WTC11 (cell line): ENCODE results near the gene UBAP1L. TPM values are rescaled to one million over a fixed set of nuclear protein-coding genes. Genes with fewer than 3 reads are reported as not detected.

Source experiments
- ATAC-seq: fragments of 200-7000 bp; cut with Tn5 transposase; 2 replicates; pipeline ENCODE4 v1.10.0; 2021; ENCODE audit warnings: mild to moderate bottlenecking, moderate library complexity
- CTCF ChIA-PET: fragments of 300-600 bp; sonication (Branson Sonifier 250); formaldehyde crosslinking; loops from one replicate; lab custom pipeline; 2021; ENCODE audit warnings: antibody characterized with exemption; lab: Charles Lee
- POLR2A ChIA-PET: fragments of 350-600 bp; sonication (Branson Sonifier 250); formaldehyde crosslinking; loops from one replicate; lab custom pipeline; 2021; ENCODE audit warnings: antibody characterized with exemption; lab: Charles Lee
- DNase-seq: peaks from one replicate; pipeline ENCODE4 v3.0.0; 2021; ENCODE audit warnings: low spot score
- H3K27ac Mint-ChIP-seq: 2 replicates; pipeline ENCODE4 v1.8.0; 2021; ENCODE audit warnings: mixed read lengths
- H3K27me3 Mint-ChIP-seq: 2 replicates; pipeline ENCODE4 v1.8.0; 2021; ENCODE audit warnings: low read depth, mild to moderate bottlenecking, moderate library complexity, mixed read lengths
- H3K36me3 Mint-ChIP-seq: 2 replicates; pipeline ENCODE4 v1.8.0; 2021; ENCODE audit warnings: mixed read lengths
- H3K4me1 Mint-ChIP-seq: 2 replicates; pipeline ENCODE4 v1.8.0; 2022; ENCODE audit warnings: mixed read lengths
- H3K4me3 Mint-ChIP-seq: 2 replicates; pipeline ENCODE4 v1.8.0; 2021; ENCODE audit warnings: mild to moderate bottlenecking, moderate library complexity, mixed read lengths
- H3K9me3 Mint-ChIP-seq: 2 replicates; pipeline ENCODE4 v1.8.0; 2021; ENCODE audit warnings: mixed read lengths
- AR ChIP-seq: fragments of 250-450 bp; sonication (Bioruptor Pico); IDR thresholded peaks from 2 replicates; pipeline ENCODE4 v1.9.0; 2021; ENCODE audit warnings: mild to moderate bottlenecking
- CREM ChIP-seq: sonication (generic); formaldehyde crosslinking; IDR thresholded peaks from 2 replicates; pipeline ENCODE4 v1.8.1; 2022; ENCODE audit warnings: mild to moderate bottlenecking, missing genetic modification reagents, moderate library complexity
- CTCF ChIP-seq: fragments of 200-600 bp; IDR thresholded peaks from 2 replicates; pipeline ENCODE4 v1.8.0; 2022; ENCODE audit warnings: antibody characterized with exemption
- E2F4 ChIP-seq: sonication (generic); formaldehyde crosslinking; IDR thresholded peaks from 2 replicates; pipeline ENCODE4 v1.8.1; 2022; ENCODE audit warnings: low read depth, mild to moderate bottlenecking, moderate library complexity, missing genetic modification reagents, borderline replicate concordance
- EMX1 ChIP-seq: fragments of 250-450 bp; sonication (Bioruptor Pico); IDR thresholded peaks from 2 replicates; pipeline ENCODE4 v1.8.0; 2021; ENCODE audit warnings: mild to moderate bottlenecking
- ERG ChIP-seq: fragments of 250-450 bp; sonication (Bioruptor Pico); IDR thresholded peaks from 2 replicates; pipeline ENCODE4 v1.8.0; 2021; ENCODE audit warnings: mild to moderate bottlenecking
- FOXK1 ChIP-seq: sonication (generic); formaldehyde crosslinking; IDR thresholded peaks from 2 replicates; pipeline ENCODE4 v1.8.0; 2022; ENCODE audit warnings: mild to moderate bottlenecking, moderate library complexity, missing genetic modification reagents
- GABPB1 ChIP-seq: sonication (generic); formaldehyde crosslinking; IDR thresholded peaks from 2 replicates; pipeline ENCODE4 v1.8.1; 2023; ENCODE audit warnings: mild to moderate bottlenecking, missing genetic modification reagents
- HMGA2 ChIP-seq: fragments of 250-450 bp; sonication (Bioruptor Pico); IDR thresholded peaks from 2 replicates; pipeline ENCODE4 v1.4.0; 2021; ENCODE audit warnings: mild to moderate bottlenecking, moderate library complexity
- MAX ChIP-seq: sonication (generic); formaldehyde crosslinking; IDR thresholded peaks from 2 replicates; pipeline ENCODE4 v1.8.0; 2022; ENCODE audit warnings: mild to moderate bottlenecking, missing genetic modification reagents
- NR2C2 ChIP-seq: sonication (generic); formaldehyde crosslinking; IDR thresholded peaks from 2 replicates; pipeline ENCODE4 v1.8.0; 2022; ENCODE audit warnings: mild to moderate bottlenecking, missing genetic modification reagents
- SMAD4 ChIP-seq: sonication (generic); formaldehyde crosslinking; IDR thresholded peaks from 2 replicates; pipeline ENCODE4 v1.8.0; 2022; ENCODE audit warnings: mild to moderate bottlenecking, missing genetic modification reagents
- TCF7 ChIP-seq: sonication (generic); formaldehyde crosslinking; IDR thresholded peaks from 2 replicates; pipeline ENCODE4 v1.8.0; 2022; ENCODE audit warnings: mild to moderate bottlenecking, low read depth, missing genetic modification reagents, moderate library complexity
- TP53 ChIP-seq: sonication (generic); formaldehyde crosslinking; IDR thresholded peaks from 2 replicates; pipeline ENCODE4 v1.8.1; 2023; ENCODE audit warnings: mild to moderate bottlenecking, missing genetic modification reagents
- ZNF138 ChIP-seq: sonication (generic); formaldehyde crosslinking; conservative IDR thresholded peaks from 2 replicates; pipeline ENCODE4 v1.8.1; 2022; ENCODE audit warnings: mild to moderate bottlenecking, moderate library complexity, missing genetic modification reagents
- ZNF219 ChIP-seq: sonication (generic); formaldehyde crosslinking; IDR thresholded peaks from 2 replicates; pipeline ENCODE4 v1.8.0; 2023; ENCODE audit warnings: missing genetic modification reagents, mild to moderate bottlenecking, borderline replicate concordance
- ZNF232 ChIP-seq: sonication (generic); formaldehyde crosslinking; IDR thresholded peaks from 2 replicates; pipeline ENCODE4 v1.8.0; 2022; ENCODE audit warnings: mild to moderate bottlenecking, missing genetic modification reagents
- ZNF416 ChIP-seq: fragments of 250-450 bp; sonication (Bioruptor Pico); IDR thresholded peaks from 2 replicates; pipeline ENCODE4 v1.9.0; 2021; ENCODE audit warnings: mild to moderate bottlenecking, inconsistent platforms
- ZNF532 ChIP-seq: fragments of 250-450 bp; sonication (Bioruptor Pico); IDR thresholded peaks from 2 replicates; pipeline ENCODE4 v1.9.0; 2021; ENCODE audit warnings: mild to moderate bottlenecking, borderline replicate concordance
- total RNA-seq: library from RNA; stranded (reverse); gene quantifications from 3 replicates; pipeline ENCODE4 v1.2.3, GENCODE V29; 2021

Gene UBAP1L
- total RNA-seq, 1 experiment from 2014 or later, result 2.0 TPM

GRCh38 chr15:65097651-65098263 lies 17.2 kb downstream of the UBAP1L start:
- Mint-ChIP-seq H3K4me3 (no peak overlapping the region), H3K4me1 (peaks cover 2% of the 10 kb centered on the region), H3K36me3 (no peaks in the 10 kb centered on the region), H3K27ac (no peak overlapping the region), H3K9me3 (no peaks in the 10 kb centered on the region), H3K27me3 (peaks cover 4% of the 10 kb centered on the region)
- ChIA-PET CTCF (no interaction called here), POLR2A (no interaction called here)
- TF ChIP-seq ZNF232 (no peak), ZNF532 (CRISPR knock-in tag) (no peak), MAX (no peak), AR (CRISPR knock-in tag) (no peak), NR2C2 (CRISPR knock-in tag) (no peak), CTCF (no peak), EMX1 (CRISPR knock-in tag) (no peak), FOXK1 (CRISPR knock-in tag) (no peak), E2F4 (no peak), SMAD4 (CRISPR knock-in tag) (no peak), GABPB1 (CRISPR knock-in tag) (no peak), ERG (no peak), TP53 (CRISPR knock-in tag) (no peak), HMGA2 (CRISPR knock-in tag) (no peak), CREM (CRISPR knock-in tag) (no peak), TCF7 (CRISPR knock-in tag) (no peak), ZNF138 (no peak), ZNF416 (CRISPR knock-in tag) (no peak), ZNF219 (no peak)
- DNase-seq, result no peak
- ATAC-seq, result no peak
